SIG-M5 treated with dmso at 0.1 percent for 504 hours (cell line): ENCODE data around the gene SCFD2.
"Not testable (repeated sequence)": the region's sequence is repeated elsewhere in the genome, so short reads cannot be mapped to it uniquely, and the experiment has no call there.

Experiments
- DNase-seq: peaks from one replicate; lab custom pipeline; 2025; ENCODE audit not compliant: unreplicated experiment; lab: John Stamatoyannopoulos, UW

Gene SCFD2

DNA sequence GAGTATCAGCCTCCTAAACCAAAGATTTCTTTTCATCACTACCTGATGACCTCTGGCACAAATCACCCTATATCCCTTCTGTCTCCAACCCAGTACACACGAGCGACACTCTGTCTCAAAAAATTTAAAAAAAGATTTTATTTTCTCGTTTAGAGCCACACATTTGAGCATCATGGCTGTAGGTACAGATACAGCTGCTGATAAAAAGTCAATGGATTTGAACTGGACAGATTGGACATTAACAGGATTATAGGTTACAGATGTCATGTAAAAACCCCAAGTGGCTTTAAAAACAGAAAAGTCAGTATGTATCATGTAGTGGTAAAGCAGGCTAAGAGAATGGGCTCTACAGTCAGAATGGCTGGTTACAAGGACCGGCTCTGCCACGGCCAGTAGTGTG lies 171.1 kb downstream of the SCFD2 start:
- DNase-seq = no peak

- no peak for DNase-seq
These were observed 172.8 kb downstream of the SCFD2 start for GRCh38 chr4:53193111-53193510.

GRCh38 chr4:53192496-53192895 lies 173.4 kb downstream of the SCFD2 start:
- no peak for DNase-seq

GRCh38 chr4:53191997-53192396 lies 173.9 kb downstream of the SCFD2 start:
- no peak for DNase-seq

DNA sequence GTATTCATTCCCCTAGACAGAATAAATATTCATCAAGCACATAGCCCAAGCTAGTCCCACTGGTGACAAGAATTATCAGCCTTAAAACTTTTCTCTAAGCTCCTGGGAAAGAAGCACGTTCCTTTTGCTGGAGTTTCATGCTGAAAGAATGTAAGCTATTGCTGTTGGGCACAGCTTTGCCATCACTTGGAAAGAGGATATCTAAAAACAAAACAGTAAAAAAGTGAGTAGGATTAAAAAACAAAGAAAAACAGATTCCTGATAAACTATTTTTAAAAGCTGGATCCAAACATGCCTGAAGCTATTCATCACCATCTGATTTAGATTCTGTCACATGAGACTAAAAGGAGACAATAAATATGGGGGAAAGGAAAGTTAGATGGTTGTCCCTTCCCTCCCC lies 176.8 kb downstream of the SCFD2 start:
- no peak for DNase-seq

GRCh38 chr4:53186714-53187358 lies 179.0 kb downstream of the SCFD2 start:
- no peak for DNase-seq

GRCh38 chr4:53185869-53186585 lies 179.8 kb downstream of the SCFD2 start:
- no peak for DNase-seq

GRCh38 chr4:53183754-53184153 lies 182.1 kb downstream of the SCFD2 start:
- no peak for DNase-seq

- not testable (repeated sequence) for DNase-seq
These were observed 188.1 kb downstream of the SCFD2 start for GRCh38 chr4:53177751-53178150.

- DNase-seq = no peak
These were observed 190.2 kb downstream of the SCFD2 start for GRCh38 chr4:53175640-53176039.

- no peak for DNase-seq
These were observed 191.0 kb downstream of the SCFD2 start for GRCh38 chr4:53174823-53175222.

DNA sequence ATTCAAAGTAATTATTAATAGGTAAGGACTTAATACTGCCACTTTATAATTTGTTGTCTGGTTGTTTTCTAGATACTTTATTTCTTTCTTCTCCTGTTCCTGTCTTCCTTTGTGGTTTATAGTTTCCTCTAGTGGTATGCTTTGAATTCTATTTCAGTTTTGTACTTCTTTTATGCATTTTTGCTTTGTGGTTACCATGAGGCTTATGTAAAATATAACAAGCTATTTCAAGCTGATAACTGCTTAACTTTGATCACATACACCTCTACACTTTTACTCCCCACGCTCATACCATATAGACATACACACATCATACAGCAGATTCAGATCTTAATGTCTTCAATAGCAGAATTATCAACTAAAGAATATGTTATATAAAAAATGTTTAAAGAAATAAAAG lies 192.3 kb downstream of the SCFD2 start:
- DNase-seq = no peak

- no peak for DNase-seq
These were observed 194.1 kb downstream of the SCFD2 start for GRCh38 chr4:53171797-53172196.

DNA sequence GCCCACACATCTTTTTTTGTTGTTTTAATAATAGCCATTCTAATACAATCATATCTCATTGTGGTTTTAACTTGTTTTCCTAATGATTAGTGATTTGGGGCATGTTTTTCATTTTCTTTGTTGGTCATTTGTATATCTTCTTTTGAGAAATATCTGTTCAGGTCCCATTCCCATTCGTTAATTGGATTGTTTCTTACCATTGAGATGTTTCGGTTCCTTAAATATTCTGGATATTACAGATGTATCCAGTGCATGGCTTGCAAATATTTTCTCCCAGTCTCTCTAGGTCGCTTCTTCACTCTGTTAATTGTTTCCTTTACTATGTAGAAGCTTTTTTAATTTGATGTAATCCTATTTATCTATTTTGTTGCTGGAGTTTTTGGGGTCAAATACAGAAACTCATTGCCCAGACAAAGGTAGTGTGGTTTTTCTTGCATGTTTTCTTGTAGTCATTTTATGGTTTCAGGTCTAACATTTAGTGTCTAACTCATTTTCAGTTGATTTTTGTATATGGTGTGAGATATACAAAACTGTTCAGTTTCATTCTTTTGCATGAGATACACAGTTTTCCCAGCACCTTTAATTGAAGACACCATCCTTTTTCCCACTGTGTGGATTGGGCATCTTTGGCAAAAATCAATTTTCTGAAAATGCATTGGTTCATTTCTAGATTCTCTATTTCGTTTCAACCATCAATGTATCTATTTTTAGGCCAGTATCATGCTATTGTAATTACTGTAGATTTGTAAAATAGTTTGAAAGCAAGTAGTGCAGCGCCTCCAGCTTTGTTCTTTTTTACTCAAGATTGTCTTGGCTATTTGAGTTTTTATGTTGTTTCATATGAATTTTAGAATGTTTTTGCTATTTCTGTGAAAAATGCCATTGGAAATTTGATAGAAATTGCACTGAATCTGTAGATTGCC lies 195.9 kb downstream of the SCFD2 start:
- no peak for DNase-seq

DNA sequence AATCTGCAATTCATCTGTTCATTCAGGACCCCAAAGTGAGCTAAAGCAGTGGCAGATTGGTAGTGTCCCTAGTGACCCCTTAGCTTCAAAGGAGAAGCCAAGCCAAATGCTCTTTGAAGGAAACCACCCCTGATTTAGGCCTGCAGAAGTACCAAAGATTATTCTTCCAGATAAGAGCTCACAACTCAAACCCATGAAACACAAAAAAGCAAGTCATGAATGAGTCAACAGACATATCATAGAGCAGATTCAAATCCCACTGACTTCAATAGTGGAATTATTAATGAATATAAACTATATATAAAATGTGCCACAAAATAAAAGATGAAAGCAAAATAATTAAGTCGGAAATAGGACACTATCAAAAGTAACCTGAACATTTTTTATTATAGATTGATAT lies 197.6 kb downstream of the SCFD2 start:
- DNase-seq = no peak

GRCh38 chr4:53162969-53163368 lies 202.9 kb downstream of the SCFD2 start:
- DNase-seq = no peak

- no peak for DNase-seq
These were observed 204.0 kb downstream of the SCFD2 start for GRCh38 chr4:53161787-53162433.

GRCh38 chr4:53161051-53161786 lies 204.6 kb downstream of the SCFD2 start:
- no peak for DNase-seq

- no peak for DNase-seq
These were observed 209.0 kb downstream of the SCFD2 start for GRCh38 chr4:53156896-53157295.

DNA sequence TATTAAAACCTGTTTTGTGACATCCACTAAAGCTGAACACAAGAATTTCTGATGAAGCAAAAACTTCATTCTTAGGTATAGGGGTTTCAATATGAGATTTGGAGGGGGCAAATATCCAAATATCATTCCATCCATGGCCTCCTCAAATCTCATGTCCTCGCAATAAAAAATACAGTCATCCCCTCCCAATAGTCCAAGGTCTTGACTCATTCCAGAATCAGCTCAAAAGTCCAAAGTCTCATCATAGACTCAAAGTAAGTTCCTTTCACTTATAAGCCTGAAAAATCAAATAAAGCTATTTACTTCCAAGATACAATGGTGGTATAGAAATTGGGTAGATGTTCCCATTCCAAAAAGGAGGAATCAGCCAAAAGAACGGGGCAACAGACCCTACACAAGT lies 213.4 kb downstream of the SCFD2 start:
- no peak for DNase-seq

DNA sequence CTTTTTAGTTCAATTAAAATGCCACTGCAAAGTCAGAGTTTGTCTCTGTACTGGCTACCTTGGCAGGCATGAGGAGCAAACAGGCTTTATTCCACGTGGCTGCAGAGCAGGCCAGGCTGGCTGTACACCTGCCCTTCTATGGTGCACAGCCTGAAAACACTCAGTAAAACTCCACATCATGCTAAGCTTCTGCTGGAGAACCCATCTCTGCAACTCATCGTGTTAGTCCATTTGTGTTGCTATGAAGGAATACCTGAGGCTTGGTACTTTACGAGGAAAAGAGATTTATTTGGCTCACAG lies 214.4 kb downstream of the SCFD2 start:
- no peak for DNase-seq
